AG10803 (cell line): ENCODE results near the gene SPDYE4.

Experiments
- DNase-seq: peaks from one replicate; pipeline ENCODE4 v3.0.0; 2010; ENCODE audit warnings: low read depth
- H3K4me3 ChIP-seq: 2 replicates; pipeline ENCODE4 v1.5.1; 2011; ENCODE audit warnings: mild to moderate bottlenecking, low read length, control low read depth
- TF ChIP-seq, protein P1 (sequence below): conservative IDR thresholded peaks from 2 replicates; pipeline ENCODE4 v1.5.1; 2011; ENCODE audit warnings: mild to moderate bottlenecking, low read length, control low read depth, inconsistent platforms

SPDYE4 gene

DNA sequence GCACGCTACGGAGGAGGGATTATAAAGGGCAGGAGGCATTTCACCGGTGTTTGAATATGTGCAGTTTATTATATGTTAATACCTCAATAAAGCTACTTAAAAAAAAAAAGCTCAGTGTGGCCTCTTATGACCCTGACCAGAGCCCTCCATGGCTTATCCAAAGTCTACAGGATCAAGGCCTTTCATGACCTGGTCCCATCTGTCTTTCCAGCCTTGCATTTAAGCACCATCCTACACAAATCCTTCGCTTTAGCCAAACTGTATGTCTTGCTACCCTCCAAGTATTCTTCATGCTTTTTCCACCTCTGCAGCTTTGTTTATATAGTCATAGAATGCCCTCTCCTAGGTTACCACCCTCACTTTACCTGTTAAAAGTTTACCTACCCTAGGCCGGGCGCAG, 34.3 kb upstream of the SPDYE4 start:
- DNase-seq: no peak
- TF ChIP-seq, protein P1, sequence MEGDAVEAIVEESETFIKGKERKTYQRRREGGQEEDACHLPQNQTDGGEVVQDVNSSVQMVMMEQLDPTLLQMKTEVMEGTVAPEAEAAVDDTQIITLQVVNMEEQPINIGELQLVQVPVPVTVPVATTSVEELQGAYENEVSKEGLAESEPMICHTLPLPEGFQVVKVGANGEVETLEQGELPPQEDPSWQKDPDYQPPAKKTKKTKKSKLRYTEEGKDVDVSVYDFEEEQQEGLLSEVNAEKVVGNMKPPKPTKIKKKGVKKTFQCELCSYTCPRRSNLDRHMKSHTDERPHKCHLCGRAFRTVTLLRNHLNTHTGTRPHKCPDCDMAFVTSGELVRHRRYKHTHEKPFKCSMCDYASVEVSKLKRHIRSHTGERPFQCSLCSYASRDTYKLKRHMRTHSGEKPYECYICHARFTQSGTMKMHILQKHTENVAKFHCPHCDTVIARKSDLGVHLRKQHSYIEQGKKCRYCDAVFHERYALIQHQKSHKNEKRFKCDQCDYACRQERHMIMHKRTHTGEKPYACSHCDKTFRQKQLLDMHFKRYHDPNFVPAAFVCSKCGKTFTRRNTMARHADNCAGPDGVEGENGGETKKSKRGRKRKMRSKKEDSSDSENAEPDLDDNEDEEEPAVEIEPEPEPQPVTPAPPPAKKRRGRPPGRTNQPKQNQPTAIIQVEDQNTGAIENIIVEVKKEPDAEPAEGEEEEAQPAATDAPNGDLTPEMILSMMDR: no peak

DNA sequence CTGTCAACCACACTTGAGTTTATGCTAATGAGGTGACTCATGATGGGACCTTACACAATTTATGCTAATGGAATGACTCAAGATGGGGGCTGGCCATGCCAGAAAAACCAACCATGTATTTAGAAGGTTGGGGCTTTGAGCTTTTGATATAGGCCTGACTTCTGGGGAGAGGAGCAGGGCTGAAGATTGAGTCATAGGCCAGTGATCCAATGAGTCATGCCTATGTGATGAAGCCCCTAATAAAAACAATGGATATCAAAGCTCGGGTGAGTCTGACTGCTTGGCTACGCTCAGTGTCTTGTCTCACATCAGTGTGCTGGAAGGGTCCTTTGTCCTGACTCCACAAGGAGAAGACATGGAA, 33.5 kb upstream of the SPDYE4 start:
- TF ChIP-seq, protein P1: no peak
- peak; percentile 60 for DNase-seq
- H3K4me3 ChIP-seq: no peak overlapping the region

More for the DNA sequence above, 34.3 kb upstream of the SPDYE4 start:
- no peak overlapping the region for H3K4me3 ChIP-seq

DNA sequence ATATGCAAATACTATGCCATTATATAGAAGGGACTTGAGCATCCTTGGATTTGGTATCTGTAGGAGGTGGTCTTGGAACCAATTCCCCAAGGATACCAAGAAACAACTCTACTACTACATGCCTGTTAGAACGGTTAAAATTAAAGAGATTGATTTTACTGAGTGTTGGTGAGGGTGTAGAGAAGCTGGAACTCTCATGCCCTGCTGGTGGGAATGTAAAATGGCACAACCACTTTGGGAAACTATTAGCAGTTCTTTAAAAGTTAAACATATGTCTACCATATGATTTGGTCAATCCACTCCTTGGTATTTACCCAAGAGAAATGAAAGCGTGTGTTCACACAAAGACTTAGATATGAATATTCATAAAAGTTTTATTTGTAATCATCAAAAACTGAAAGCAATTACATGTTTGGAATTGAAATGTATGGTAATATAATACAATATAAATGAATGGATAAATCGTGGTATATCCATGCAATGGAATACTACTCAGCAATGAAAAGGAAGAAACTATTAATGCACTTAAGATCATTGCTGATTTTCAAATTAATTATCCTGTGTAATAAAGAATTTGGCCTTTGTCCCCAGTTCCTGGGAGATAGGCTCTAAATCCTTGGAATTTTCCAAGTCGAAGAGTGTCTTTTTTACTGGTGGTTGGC, 33.0 kb upstream of the SPDYE4 start:
- no peak for DNase-seq

DNA sequence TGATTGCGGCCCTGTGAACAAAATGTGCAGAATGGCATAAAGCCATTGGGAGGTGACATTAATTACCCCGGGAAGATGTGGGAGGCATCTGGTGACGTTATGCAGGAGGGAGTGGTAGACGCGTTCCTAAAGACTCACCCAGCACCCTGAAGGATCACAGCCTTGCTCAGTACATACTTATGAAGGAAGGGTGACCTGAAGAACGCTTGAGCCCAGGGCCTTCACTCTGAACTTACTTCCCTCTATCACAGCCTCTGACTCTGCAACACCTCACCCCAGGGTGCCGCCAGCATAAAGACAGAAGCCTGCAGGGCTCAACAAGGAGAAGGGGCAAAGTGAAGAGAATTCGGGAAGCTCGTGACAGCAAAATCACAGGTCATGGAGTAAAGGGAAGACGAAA, 31.4 kb upstream of the SPDYE4 start:
- TF ChIP-seq, protein P1: no peak
- no peak overlapping the region for H3K4me3 ChIP-seq
- no peak for DNase-seq

More for the DNA sequence above, 33.0 kb upstream of the SPDYE4 start:
- TF ChIP-seq, protein P1: peak; percentile 19
- H3K4me3 ChIP-seq: no peak overlapping the region

DNA sequence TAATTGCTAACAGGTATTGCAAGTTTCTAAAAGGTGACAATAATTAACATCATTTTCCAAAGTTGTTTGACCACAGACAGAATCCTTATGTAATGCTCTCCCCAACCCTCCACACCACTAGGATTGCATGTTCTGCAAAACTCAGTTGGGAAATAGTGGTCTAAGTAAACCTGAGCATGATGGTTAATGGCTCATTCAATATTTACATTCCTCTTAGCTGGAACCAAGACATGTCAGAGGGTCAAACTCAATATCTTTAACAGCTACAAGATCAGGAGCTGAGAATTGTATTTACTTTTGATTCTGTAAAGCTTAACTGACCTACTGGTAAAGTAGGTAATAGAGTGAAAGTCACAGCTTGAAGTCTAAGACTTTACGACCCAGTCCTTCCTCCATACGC, 30.7 kb upstream of the SPDYE4 start:
- H3K4me3 ChIP-seq: no peak overlapping the region
- TF ChIP-seq, protein P1: no peak

DNA sequence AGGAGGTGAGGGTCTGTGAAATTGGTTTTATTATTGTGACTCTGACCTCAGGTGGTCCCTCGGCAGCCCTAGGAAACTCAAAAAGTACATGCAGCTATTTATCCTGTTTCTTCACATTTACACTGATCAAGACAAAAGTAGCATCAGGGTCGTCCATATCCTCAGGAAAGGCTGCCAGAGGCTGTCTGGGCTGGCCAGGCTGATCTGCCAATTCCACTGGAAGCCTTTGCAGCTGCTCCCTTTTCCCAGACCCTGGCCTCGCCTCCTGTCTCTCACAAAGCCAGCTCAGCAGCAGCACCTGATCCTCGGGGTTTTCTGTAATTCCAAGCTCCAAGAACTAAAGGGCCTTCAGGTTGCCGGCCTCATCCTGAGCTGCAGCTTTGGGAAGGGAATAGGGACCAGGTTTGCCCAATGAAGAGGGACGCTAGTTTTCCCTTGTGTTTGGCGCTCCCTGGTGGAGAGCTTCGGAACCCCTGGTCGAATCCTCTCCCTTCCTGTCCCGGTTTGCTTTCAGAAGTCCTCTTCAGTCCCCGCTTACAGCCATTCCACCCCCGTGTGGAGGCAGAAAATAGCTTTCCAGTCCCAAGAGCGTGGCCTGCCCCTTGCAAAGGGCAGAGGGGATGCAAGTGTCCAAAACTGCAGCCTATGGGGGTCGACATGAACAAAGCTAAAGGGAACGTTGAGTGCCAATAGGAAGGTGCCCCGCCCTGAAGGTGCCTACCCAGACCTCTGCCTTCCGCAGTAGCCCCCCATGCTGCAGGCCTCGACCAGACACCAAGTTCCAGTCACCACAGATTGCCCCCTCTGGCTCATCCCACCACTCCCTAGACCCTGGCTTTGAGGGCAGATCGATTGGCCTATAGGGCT, 27.4 kb upstream of the SPDYE4 start:
- DNase-seq: peak; percentile 56
- H3K4me3 ChIP-seq: no peak overlapping the region
- TF ChIP-seq, protein P1: peak; percentile 91

More for the DNA sequence above, 30.7 kb upstream of the SPDYE4 start:
- no peak for DNase-seq

DNA sequence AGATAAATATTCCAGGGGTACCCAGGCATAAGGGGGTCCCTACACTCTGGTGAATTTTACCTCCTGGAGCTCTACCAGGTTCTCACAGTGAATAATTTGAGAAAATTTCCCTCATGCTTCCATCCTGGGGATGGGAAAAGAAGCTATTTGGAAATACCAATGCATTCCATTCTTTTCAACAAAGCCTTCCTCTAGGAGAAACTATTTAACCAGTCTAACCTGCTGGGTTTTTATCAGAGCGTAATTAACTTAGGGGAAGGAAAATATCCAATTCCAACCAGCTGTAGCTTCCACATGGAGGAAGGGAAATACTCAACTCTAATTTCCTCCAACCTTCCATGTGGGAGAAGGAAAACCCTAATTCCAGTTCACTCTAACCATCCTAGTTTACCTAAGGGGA, 23.8 kb upstream of the SPDYE4 start:
- DNase-seq: no peak
- TF ChIP-seq, protein P1: no peak
- H3K4me3 ChIP-seq: no peak overlapping the region
